A673 (cell line): ENCODE results near the gene HSPB1.

Experiments
- CTCF ChIP-seq: fragments of 300-800, 200-600 bp; sonication (generic); conservative IDR thresholded peaks from 2 replicates; pipeline ENCODE4 v1.5.1; 2017; ENCODE audit warnings: low read depth, mild to moderate bottlenecking, antibody characterized with exemption, low read length, moderate library complexity, mixed read lengths
- EZH2 ChIP-seq: fragments of 200-600 bp; sonication (generic); IDR thresholded peaks from 2 replicates; pipeline ENCODE4 v1.6.1; 2017; ENCODE audit warnings: borderline replicate concordance, low read depth, mild to moderate bottlenecking, mixed read lengths, antibody characterized with exemption, low read length; ENCODE audit not compliant: poor library complexity, severe bottlenecking

GRCh38 chr7:76338298-76339084 lies 36.0 kb downstream of the HSPB1 start:
- TF ChIP-seq CTCF = no peak
- TF ChIP-seq EZH2 = no peak
